ENCODE data around the gene CDH18.

DNA sequence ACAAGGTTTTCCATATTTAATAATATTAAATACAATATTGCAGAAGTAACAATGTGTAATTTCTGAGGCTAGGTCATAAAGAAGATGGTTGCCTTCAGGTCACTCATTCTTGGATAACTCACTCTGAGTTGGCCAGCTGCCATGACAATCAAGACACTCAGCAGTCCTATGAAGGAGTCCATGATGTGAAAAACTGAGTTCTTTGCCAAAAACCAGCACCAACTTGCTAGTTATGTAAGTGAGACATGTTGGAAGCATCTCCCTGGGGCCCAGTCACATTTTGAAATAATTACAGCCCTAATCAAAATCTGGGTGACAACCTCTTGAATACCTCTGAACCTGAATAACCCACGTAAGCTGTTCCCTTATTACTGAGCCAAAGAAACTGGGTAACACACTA, 453.2 kb downstream of the CDH18 start:
- TF ChIP-seq, protein P1, sequence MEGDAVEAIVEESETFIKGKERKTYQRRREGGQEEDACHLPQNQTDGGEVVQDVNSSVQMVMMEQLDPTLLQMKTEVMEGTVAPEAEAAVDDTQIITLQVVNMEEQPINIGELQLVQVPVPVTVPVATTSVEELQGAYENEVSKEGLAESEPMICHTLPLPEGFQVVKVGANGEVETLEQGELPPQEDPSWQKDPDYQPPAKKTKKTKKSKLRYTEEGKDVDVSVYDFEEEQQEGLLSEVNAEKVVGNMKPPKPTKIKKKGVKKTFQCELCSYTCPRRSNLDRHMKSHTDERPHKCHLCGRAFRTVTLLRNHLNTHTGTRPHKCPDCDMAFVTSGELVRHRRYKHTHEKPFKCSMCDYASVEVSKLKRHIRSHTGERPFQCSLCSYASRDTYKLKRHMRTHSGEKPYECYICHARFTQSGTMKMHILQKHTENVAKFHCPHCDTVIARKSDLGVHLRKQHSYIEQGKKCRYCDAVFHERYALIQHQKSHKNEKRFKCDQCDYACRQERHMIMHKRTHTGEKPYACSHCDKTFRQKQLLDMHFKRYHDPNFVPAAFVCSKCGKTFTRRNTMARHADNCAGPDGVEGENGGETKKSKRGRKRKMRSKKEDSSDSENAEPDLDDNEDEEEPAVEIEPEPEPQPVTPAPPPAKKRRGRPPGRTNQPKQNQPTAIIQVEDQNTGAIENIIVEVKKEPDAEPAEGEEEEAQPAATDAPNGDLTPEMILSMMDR (IDR thresholded peaks at IDR 0.05) = no peak
- TF ChIP-seq POLR2A (IDR thresholded peaks at IDR 0.05) = no peak

Measured in uterus (tissue), 2 donors.